T-helper 1 cell treated with Interleukin-12 subunit alpha and Interleukin-12 subunit beta and Interleukin-4 antibody, amounts not matched to agents 30 ng/mL and 1 ng/mL, for 36 hours (primary cell): Measurements from ENCODE around the gene CTSG. TPM values are rescaled to one million over a fixed set of nuclear protein-coding genes. Genes with fewer than 3 reads are reported as not detected.
"Not testable (repeated sequence)": the region's sequence is repeated elsewhere in the genome, so short reads cannot be mapped to it uniquely, and the experiment has no call there.

Experiments
- intact Hi-C: fragments of 100-400 bp; cut with micrococcal nuclease; formaldehyde crosslinking; loops from one replicate; pipeline ENCODE4 v1.15.1; 2024
- total RNA-seq: library from RNA; stranded (reverse); gene quantifications from 2 replicates; pipeline ENCODE4 v1.2.3, GENCODE V29; 2022

CTSG gene
- total RNA-seq = not detected in 2 replicates

GRCh38 chr14:24576182-24576581 lies at the start of gene CTSG:
CTSG (minus strand) TSS chr14:24576250; CDS start chr14:24576223, 27 bp downstream.
- intact Hi-C loops = no loop called here

DNA sequence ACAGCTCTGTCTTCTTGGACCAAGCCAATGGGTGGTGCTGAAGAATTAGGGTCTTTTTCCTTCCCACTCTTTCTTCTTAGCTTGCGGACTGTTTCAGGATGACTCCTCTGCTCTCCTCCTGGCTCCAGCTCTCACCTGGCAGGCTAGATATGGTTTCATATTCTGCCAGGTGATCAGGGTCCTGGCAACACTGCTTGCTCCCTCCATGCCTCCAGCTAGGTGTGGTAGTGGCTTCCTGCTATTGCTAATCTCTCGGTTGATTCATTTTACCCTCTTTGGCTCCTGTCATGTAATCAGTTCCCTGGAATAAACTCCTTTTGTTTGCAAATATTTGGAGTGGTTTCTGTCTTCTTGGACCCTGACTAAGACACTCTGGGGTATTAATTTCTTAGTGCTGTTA lies 37.7 kb upstream of the CTSG start:
- intact Hi-C loops = no loop called here

GRCh38 chr14:24613241-24613640 lies 37.2 kb upstream of the CTSG start:
- intact Hi-C loops = no loop called here

DNA sequence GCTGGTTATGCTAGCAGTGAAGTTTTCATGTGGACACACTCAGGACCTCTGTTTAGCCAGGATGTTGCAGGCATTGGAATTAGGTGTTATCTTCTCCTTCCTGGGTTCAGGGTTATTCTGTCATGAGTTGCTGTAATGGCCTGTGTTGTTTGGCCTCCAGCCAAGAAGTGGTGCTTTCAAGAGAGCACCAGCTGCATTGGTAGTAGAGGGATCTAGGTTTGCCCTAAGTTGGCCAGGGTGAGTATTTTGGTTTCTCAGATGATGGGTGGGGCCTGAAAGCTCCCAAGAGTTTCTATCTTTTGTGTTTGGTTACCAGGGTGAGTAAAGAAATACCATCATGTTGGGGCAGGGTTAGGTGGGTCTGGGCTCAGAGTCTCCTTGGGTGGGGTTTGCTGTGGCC lies 36.1 kb upstream of the CTSG start:
- intact Hi-C loops = no loop called here

DNA sequence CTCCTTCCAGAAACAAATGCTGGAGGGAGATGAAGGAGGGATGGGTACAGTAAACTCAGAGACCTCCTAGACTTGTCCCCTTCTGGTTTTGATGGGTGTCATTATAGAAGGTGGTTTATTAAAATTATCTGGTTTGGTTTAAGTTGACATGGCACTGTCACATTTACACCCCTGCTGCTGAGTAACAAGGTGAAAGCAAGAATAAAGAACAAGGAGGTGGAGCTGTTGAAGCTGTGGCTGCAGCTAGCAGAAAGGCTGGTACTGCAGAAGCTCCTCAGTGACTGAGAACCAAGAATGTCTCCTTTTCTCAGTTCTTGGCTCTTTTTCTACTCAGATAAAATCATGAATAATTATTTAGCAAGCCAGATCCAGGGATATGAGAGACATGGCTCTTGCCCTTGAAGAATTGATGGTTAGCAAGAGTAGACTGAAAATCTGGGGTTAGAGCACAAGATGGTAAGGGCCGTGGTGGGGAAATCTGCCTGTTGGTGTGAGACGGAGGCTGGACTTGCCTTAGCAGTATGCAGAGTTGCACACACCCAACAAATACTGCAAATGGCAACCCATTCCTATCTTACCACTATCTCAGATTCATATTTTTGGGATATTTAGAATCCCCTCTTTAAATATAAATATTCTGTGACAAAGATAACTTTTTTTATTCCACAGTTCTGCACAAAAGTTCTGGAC lies 33.8 kb upstream of the CTSG start, which contains the start of gene GZMH:
Gene GZMH, minus strand, starts transcription at position 31 of the 690 bp plus-strand sequence. CDS start 72 bp downstream, outside the sequence.
- intact Hi-C loops = loop anchor here (1.0 to 5.0 kb wide), 4 partner anchors 84 to 523 kb away; partner anchors contain the start of gene SDR39U1

DNA sequence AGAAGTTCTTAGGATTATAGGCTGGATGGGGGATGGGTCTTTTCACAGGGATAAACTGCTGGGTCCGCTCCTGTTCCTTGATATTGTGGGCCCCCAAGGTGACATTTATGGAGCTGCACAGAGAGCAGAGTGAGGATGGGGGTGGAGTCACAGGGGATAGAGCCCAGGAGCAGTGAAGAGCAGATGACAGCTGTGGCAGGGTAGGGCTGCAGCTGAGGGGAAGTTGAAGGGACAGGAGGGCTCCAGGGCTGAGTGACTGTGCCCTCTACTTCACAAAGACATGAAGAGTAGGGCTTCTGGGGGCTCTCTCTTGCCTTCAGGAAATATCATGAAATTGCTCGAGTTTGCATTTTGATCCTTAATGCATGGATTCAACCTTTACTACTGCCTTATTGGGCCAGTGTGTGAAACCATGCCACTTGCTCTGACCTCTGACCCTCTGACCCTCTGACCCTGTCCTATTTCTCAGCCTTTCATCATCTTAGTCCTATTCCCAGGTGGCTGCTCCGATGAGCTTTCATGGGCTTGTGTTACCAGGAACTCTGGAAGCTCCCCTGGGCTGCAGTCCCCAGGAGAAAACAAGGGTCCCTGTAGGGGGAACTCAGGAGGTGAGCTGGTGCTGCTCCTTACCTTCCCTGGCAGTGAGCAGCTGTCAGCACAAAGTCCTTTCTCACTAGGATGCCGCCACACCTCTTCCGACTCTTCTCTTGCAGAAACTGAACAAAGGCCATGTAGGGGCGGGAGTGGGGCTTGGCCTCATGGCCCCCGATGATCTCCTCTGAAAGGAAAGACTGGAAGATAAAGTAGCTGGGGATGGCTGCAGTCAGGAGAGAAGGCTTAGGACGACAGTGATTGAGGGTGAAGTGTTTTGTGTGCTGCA lies 31.8 kb upstream of the CTSG start:
- intact Hi-C loops = loop anchor here (2.0 to 5.0 kb wide), 3 partner anchors 127 to 524 kb away; partner anchors contain the start of gene SDR39U1

GRCh38 chr14:24607081-24607480 lies 31.0 kb upstream of the CTSG start:
- intact Hi-C loops = loop anchor here (5.0 kb wide), 2 partner anchors 165 to 525 kb away; partner anchors contain the start of gene SDR39U1

GRCh38 chr14:24606297-24606696 lies 30.2 kb upstream of the CTSG start:
- intact Hi-C loops = loop anchor here (5.0 kb wide), 2 partner anchors 164 to 526 kb away; partner anchors contain the start of gene SDR39U1

- intact Hi-C loops = loop anchor here (1.0 to 5.0 kb wide), 9 partner anchors 29 to 545 kb away; partner anchors contain the start of genes GZMB and SDR39U1
Measured at GRCh38 chr14:24605435-24606190, 29.6 kb upstream of the CTSG start.

GRCh38 chr14:24597403-24597802 lies 21.4 kb upstream of the CTSG start:
- intact Hi-C loops = no loop called here

DNA sequence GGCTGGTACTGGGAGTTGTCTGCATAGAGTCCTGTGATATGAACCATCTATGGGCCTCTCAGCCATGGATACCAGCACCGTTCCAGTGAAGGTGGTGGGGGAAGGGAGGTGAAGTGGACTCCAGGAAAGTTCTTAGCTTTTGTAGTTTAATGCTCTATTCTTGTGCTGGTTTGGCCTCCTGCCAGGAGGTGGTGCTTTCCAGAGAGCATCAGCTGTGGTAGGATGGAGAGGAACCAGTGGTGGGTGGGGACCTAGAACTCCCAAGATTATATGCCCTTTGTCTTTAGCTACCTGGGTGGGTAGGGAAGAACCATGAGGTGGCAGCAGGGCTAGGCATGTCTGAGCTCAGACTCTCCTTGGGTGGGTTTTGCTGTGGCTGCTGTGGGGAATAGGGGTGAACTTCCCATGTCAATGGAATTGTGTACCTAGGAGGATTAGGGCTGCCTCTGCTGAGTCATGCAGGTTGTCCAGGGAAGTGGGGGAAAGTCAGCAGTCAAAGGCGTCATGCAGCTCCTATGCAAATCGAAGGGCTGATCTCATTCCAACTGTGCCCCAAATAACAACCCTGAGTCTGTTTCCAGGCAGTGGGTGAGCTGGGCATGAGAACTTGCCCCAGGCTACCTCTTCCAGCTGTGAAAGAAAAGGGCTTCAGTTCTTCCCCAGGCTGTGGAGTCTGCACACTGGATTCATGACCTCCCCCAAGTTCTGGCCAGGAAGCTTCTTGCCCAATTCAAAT lies 19.2 kb upstream of the CTSG start:
- intact Hi-C loops = no loop called here

DNA sequence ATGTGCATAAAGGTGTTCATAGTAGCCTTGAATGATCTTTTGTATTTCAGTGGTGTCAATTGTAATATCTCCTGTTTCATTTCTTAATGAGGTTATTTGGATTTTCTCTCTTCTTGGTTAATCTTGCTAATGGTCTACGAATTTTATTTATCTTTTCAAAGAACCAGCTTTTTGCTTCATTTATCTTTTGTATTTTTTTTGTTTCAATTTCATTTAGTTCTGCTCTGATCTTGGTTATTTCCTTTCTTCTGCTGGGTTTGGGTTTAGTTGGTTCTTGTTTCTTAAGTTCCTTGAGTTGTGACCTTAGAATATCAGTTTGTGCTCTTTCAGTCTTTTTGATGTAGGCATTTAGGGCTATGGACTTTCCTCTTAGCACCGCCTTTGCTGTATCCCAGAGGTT lies 15.0 kb upstream of the CTSG start:
- intact Hi-C loops = not testable (repeated sequence)

DNA sequence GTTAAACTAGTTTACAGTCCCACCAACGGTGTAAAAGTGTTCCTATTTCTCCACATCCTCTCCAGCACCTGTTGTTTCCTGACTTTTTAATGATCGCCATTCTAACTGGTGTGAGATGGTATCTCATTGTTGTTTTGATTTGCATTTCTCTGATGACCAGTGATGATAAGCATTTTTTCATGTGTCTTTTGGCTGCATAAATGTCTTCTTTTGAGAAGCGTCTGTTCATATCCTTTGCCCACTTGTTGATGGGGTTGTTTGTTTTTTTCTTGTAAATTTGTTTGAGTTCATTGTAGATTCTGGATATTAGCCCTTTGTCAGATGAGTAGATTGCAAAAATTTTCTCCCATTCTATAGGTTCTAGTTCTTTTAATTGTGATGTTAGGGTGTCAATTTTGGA lies 8.4 kb upstream of the CTSG start:
- intact Hi-C loops = not testable (repeated sequence)

DNA sequence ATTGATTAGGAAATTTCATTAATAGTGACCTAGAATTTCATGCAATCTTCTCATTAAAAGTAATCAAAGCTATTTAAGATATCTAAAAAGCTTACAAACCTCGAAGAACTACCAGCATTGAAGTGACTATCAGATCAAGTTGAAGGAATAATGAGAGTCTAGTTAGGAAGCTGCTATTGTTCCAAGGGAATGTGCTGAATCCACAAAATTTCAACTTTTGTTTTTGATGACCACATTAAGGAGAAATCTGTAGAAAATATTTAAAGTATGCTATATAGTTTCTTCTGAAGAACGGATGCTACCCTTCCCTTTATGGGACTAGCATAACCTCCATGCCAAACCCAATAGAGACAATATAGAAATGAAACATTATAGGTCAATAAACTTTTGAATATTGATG lies 2.5 kb upstream of the CTSG start:
- intact Hi-C loops = no loop called here

- intact Hi-C loops = no loop called here
Measured at GRCh38 chr14:24576771-24577170, 721 bp upstream of the CTSG start.

GRCh38 chr14:24574206-24574774 lies 1.8 kb downstream of the CTSG start:
- intact Hi-C loops = no loop called here

GRCh38 chr14:24566318-24566717 lies 9.7 kb downstream of the CTSG start:
- intact Hi-C loops = no loop called here

DNA sequence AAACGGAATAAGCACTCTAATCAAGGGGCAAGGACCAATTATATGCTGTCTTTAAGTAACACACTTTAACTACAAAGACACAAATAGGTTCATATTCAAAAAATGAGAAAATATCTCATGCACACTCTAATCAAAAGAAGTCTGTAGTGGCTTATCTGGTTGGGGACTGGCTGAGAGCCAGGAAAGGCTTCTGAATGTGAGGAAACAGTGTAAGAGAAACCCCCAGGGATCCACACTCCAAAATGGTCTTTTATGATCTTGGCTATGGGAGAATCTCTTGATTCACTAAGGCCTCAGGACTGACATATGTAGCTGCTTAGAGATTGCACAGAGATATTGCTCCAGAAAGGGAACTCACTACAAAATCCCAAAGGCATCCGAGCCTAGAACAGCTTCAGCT lies 10.3 kb downstream of the CTSG start:
- intact Hi-C loops = no loop called here

DNA sequence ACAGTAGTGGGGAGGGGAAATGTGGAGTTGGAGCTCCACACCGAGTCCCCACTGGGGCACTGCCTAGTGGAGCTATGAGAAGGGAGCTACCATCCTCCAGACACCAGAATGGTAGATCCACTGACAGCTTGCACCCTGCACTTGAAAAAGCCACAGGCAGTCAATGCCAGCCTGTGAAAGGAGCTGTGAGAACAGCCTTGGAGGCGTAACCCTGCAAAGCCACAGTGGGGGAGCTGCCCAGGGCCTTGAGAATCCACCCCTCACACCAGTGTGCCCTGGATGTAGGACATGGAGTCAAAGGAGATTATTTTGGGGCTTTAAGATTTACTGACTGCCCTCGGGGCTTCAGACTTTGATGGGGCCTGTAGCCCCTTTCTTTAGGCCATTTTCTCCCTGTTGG lies 12.5 kb downstream of the CTSG start:
- intact Hi-C loops = no loop called here

GRCh38 chr14:24556756-24557155 lies 19.3 kb downstream of the CTSG start:
- intact Hi-C loops = no loop called here
